Astrocyte of the hippocampus (primary cell): Measurements from ENCODE around the gene SND1.

ENCODE experiments used
- DNase-seq: peaks from one replicate; pipeline ENCODE4 v3.0.0; 2011; ENCODE audit warnings: low read depth, low spot score

Gene SND1

DNA sequence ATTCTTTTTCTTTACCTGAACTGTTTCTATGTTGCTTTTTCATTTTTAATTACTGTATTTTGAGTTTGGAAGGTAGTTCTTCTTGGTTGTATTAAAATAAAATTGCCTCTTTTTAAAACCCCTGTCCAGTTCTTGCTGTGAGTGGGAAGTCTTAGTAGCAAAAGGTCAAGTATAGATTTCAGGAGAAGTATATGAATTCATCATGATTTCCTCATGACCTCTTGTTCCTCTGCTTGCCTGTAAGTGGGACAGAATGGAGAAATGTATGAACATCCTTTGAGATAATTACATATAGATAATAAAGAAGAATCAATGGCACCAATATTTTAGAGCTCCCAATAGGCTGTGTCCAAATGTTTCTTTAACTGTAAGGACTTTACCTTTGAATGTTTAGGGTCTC lies 253.0 kb downstream of the SND1 start:
- no peak for DNase-seq

DNA sequence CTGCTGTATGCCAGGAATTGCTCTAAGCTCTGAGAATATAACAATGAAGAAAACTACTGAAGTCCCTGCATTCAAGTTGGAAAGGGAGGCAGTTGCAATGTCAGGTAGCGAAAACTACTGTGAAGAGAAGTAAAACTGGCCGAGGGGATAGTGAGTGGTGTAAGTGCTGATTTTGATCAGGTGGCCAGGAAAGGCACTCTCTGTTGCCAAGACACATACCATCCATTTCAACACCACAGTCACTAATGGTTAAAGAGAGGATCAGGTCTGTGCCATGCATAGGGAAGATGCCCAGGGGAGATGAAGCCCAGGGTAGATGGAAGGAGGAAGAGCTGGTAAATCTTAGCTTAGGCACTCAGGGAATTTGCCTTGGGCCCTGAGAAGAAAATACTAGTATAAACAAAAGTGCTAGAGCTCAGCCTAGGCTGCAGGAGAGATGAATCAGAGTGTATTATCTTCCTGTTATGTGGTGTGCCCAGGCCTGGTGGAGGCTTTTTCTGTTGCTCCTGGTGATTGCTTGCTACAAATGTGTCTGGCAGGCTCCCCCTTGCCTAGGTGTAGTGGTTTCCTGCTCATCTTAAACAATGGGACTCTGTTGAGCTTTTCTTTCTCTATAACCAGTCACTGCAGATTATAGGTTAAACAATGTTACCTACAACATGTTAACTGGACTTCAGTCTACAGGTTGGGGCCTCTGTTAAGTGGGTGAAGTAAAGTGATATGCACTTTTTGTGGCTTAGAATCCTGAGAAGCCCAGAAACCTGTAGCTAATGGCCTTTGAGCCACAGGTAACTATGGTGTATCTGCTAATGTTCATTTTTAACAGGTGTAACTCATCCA lies 253.7 kb downstream of the SND1 start:
- DNase-seq, result no peak

DNA sequence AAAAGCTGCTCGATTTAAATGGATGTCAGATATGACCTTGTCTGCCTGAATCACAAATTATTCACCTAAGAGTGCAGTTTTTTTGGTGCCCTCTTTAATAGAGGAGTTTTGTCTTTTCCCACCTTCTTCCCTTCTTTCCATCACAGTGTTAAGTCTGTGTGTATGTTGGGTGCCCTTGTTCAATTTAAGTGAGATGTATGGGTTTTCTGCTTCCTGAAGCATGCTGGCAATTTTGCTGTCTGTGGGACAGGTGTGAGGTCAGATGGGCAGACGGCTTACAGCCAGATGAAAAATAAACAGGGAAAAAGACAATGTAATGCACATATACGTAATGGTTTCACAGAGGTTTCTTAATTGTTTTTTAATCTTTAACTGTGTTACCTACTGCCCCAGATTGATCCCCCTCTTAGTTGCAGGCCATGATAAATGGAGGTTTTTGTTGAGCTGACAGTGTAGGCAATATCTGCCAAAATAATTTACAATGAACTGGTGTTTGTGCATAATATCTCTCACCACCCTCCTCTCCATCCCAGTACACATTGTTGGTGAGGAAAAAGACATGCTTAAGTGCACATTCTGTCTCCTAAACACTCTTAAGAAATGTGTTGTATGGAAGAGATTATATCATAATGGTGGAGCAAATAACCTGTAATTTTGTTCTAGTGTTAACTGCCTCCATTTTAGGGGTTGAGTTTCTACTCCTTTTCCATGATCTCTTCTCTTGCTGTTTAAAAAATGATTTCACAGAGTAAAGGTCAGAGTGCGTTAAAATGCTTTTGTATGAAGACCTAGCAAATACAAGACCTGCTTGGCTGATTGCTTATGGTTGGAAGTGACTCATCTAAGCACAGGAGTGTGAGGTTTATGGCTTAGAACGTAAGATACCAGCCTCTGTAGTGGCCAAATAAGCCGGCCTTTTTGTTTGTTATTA lies 255.4 kb downstream of the SND1 start:
- DNase-seq, result peak; percentile 39

DNA sequence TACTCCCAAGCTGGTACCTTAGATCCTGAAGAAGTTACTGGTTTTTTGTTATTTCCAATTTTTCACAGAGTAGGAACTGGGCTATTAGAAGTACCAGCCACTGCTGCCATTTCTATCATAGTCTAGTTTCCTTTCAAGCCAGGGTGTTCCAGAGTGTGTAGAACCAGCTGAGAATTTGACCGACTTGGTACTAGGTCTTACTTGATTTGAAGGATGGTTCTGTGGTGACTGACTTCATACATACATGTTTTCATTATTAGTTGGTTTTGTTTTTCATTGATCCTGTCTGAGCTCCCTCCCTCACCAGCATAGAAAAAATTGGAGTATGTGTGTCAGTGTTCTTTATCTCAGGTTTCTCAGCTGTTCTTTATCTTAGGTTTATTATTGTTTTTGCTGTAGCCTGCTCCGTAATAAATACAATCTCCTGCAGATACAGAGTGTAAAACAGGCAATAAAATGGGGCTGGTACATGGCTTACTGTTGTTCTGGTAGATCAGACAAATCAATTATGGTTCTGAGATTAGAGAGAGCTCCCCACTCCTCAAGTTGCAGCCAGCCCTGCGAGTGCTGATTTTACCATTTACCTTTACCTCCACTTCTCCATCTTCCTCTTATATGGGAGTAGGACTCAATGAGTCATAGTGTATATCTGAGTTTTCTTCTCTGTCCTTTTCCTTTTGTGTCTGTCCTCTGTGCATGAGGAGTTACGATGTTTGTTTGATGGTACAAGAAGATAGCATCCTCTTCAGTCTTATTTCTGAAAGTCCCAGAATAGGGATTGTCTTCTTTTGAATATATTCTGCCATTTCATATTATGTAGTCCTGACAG lies 256.6 kb downstream of the SND1 start:
- no peak for DNase-seq

DNA sequence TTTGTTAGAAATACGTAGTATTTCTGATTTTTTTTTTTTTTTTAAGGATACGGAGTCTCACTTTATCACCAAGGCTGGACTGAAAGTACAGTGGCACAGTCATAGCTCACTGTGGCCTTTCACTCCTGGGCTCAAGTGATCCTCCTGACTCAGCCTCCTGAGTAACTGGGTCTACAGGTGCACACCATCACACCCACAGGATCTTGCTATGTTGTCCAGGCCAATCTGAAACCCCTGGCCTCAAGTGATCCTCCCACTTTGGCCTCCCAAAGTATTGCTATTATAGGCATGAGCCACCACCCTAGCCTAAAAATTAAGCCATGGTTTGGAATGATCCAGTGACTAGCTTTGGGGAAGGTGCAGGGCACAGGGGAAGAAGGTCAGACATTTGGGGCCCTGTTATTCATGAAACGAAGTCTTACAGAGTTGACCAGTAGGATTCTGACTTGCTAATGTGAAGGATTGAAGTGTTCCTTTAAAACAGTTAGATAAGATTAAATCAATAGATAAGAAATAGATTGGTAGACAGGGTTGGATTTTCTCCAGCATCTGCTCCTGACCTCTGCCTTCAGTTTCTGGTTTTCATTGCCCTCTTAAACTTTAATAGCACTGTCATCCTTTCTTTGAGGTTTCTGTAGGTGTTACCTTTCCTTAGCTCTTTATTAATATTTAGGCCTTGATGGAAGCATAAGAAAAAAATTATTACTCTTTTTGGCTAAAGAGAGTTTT lies 257.6 kb downstream of the SND1 start:
- no peak for DNase-seq

DNA sequence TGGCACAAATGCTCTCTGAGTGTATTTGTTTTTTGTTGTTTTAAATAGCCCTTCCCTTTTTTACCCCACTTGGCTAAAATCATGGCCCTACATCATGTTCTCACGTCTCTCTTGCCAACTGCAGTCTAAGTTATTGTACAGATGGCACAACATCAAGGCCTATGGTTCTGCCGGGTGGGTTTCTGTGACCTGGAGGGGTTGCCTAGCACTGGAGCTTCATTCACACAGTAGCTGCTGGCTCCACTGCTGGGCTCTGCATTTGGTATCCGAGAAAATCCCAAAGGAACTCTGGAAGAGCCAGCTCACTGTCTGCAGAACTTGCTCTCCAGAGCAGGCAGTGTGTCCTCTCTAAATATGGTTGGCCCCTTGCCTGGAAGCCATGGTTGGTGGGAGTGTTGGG lies 258.7 kb downstream of the SND1 start:
- no peak for DNase-seq

DNA sequence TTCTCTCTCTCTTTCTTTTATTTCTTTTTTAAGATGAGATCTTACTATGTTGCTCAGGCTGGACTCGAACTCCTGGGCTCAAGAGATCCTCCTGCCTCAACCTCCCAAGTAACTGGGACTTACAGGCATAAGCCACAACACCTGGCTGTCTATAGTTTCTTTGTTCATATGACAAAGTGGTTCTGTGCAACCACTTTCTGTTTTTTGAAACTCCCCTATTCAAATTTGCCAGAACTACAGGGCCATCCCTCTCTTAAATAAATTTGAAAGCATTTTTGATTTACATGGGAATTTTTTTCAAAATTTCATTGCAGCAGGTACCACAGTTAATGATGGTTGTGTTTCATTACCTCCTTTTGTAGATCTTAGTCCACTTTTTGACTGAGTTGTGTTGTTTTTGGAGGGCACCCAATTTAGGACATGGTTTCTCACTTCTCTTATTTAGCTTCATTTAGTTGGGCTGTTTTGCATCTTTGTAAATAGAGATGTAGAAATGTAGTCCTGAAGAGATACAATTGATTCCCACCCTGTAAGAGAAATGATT lies 260.0 kb downstream of the SND1 start:
- no peak for DNase-seq

DNA sequence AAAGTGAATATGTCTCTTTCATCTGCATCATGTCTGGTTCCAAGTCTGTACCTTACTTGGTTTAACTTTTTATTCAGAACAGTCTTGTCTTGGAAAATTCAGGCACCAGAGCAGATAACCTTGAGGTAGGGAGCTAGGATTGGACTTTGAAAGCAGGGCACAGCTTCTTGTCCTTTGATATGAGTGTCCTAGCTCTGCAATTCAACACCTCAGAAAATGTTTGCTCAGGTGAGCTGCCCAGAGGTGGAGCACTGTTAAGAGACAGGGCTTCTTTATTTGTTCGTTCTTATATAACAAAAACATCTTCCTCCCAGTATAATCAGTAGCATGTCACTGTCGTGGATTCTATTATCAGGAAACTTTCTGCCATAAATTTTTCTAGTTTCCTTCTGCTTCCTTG lies 260.9 kb downstream of the SND1 start:
- DNase-seq, result no peak

DNA sequence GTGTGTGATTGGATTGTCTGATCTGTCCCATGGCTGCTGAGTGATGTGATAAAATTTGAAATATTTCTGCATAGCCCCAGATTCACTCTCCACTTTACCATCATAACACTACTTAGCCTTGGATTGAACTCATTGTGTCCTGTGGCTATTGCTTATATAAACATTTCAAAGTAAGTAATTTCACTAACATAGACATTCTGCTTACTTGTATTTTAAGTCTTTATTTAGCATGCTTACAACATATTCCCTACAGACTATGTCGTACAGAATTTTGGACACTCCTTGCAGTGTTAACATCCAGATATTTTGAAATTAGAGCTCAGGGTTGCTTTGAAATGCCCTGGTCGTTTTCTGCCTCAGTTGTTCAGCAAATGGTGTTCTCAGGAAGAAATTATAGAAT lies 261.7 kb downstream of the SND1 start:
- no peak for DNase-seq

DNA sequence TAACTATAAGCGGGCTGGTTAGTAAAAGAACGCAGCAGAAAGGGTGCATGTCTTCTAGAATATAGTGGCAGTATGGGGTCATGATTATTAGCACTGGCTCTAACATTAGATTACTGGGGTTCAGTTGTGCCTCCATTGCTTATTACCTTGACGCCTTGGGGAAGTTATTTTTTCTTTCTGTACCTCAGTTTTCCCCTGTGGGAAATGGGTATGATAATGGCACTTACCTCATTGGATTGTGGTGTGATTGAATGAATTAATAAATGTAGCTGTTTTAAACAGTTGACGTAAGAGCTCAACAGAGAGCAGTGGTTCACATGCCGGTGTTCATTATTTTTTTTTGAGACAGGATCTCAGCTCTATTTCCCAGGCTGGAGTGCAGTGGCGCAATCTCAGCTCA lies 262.7 kb downstream of the SND1 start:
- no peak for DNase-seq

DNA sequence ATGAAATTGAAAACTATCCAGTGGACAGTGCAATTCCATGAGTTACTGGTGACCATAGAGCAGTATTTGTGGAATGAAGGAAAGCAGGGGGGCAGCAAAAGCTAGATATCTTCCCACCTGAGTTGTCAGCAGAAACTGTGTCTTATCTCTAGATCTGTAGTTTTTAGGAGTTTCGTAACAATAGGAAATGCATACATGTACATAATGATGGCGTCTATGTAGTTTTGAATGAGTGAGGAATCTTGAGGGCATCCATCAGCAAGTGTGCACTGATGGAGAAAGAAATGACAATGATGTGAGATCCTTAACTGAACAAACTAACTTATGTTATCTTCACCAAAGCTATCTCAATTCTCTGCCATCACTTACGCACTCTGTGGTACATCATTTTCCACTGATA lies 264.7 kb downstream of the SND1 start:
- DNase-seq, result no peak

DNA sequence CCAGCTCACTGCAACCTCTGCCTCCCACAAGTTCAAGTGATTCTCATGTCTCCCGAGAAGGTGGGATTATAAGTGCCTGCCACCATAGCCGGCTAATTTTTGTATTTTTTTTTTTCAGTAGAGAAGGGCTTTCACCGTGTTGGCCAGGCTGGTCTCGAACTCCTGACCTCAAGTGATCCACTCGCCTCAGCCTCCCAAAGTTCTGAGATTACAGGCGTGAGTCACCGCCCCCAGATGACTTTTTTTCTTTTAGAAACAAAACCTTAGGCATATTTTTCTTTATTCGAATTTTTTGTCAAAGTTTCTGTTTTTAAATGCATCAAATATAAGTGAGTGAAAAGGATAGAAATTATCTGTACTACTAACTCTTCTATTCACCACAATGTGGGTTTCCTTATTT lies 266.1 kb downstream of the SND1 start:
- no peak for DNase-seq

DNA sequence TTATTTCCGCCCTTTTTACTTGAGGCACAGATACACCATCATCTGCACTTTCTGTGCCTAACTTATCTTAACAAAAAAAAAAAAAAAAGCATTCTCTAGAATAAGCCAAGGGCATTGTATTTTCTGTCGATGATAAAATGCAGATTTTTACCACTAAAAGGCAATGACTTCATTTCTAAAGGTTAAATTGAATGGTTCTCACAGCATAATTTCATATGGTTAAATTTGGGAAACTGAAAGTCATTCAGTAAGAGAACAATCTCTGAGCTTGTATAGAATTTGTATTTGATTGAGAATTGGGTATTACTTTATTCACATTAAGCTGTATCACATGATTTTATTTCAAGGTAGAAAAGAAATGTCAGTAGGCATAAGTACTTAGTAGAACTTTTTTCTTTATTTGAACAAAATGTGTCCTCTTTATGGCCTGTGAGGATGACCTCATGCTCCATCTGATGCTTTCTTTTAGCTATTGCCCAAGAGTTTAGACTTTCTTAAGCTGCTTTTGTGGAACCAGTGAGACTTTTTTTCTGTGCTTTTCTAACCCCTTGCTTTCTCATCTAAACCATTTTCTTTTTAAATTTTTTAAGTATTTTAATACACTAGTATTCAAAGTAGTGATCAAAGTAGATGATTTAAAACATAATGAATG lies 268.9 kb downstream of the SND1 start:
- no peak for DNase-seq

DNA sequence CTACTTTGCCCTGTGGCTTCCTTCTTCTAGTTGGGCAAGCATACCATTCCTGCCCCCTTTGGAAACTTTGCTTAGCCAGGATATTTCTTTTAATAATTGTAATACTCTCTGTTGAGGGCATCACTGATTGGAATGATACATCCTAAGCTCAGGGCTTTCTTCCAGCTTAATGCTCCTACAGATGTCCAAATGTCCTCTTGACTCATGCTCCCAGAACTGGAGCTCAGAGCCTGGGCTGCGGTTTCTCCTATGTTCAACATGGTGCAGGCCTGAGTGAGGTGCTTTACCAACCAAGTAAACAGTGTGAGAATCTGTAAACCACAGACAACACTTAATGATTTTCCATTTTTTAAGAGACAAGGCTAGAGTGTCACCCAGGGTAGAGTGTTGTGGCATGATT lies 270.7 kb downstream of the SND1 start:
- DNase-seq, result no peak

DNA sequence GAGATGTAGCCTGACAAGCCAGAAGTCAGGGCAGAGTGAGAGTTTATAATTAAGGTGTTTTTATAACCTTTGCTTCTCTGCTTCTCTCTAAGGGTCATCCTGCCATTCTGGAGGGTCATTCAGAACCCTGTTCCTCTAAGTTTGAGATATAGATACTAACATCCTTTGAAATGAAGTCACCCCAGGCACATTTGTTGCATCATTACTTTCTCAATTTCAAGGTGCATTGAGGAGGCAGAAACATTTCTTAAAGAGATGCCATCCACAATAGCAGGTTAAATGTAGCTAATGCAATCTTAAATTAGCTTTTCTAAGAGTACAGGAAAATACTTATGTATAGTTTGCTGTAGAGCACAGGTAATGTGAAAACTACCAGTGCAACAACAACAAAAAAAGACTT lies 272.9 kb downstream of the SND1 start:
- DNase-seq, result no peak

DNA sequence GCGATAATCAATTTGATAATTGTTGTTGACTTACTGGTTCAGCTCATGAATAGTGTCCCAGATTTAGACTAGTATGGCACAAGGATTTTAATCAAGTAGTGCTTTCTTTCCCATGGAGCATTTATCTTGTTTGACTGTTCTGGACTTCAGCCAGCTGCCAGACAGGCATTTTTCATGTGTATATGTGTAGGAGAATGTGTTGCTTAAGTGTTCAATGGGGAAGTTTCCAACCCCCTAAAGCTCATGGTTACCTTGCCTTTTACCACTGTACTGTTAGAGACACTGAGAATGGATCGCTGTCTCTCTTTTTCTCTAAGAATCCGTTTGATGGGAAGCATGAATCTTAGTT lies 275.3 kb downstream of the SND1 start:
- DNase-seq, result peak; percentile 60

DNA sequence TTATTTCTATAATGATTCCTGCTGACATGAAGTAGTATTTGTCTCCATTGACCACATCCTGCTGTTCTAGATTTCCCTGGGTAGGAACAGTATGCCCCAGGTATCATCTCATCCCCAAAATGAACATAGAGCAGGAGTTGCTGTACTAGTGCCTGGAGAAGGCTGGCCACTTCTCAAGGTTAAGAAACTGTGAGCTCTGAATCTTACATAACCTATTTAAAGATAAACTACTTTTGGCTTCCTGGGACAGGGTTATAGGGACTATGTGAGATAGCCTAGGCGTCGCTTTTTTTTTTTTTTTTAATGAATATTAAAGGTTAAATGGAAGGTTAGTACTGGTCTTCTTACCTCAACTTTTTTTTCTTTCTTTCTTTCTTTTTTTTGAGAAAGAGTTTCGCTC lies 276.2 kb downstream of the SND1 start:
- DNase-seq, result no peak

DNA sequence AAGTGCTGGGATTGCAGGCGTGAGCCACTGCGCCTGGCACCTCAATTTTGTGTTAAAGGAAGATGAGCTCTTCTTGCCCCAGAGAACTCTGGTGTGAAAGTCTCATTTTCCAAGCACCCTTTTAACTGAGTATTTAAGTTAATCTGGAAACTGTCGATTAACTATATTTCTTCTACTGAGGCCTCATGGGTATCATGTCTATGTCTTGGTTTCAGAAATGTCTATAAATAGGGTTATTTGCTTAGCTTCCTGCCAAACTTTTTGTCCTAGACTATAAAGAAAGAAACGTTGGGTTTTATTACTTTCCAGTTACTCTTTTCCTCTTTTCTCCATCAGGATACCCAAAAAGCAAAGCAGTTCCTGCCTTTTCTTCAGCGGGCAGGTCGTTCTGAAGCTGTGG lies 276.9 kb downstream of the SND1 start:
- no peak for DNase-seq

DNA sequence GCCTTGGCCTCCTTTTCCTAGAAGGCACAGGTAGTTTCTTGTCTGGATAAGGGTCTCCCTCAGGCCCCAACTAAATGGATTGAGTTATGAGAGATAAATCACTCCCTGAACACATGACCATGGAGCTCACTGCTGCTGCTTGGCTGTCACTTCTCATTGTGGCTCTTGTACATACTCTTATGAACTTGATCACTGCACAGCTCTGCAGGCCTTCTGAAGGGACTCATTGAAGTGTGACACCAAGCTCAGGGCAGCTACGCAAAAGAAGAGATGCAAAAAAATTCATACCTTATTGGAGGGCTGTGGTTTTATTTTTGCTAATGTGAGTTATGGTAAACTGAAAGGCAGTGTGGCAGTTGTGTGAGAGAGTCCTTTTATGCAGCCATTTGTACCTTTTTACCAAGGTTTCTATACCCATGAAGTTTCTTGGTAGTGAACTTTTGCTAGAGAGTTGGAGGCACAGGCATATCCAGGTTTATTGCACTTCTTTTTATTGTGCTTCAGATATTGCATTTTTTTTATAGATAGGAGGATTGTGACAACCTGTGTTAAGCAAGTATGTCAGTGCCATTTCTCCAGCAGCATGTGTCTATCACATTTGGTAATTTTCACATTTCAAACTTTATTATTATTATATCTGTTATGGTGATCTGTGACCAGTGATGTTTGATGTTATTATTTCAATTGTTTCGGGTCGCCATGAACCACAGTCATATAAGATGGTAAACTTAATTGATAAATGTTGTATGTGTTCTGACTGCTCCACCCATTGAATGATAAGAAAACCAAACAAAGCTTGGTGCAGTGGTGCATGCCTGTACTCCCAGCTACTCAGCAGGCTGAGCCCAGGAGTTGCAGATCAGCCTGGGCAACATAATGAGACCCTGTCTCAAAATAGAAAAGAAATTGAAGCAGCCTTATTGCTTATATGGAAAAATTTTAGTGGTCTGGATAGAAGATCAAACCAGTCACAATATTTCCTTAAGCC lies 278.6 kb downstream of the SND1 start:
- DNase-seq, result no peak
